Activated CD4-positive, alpha-beta T cell treated with anti-CD3 and anti-CD28 coated beads, Interleukin-2, amount 50 U/mL, for 1 hour (primary cell): ENCODE data around the gene PPP1R12B.
"Not testable (repeated sequence)": the region's sequence is repeated elsewhere in the genome, so short reads cannot be mapped to it uniquely, and the experiment has no call there.

Source experiments
- DNase-seq: peaks from one replicate; pipeline ENCODE4 v3.0.0-alpha.2; 2020

The PPP1R12B gene

GRCh38 chr1:202565890-202566602, 217.5 kb downstream of the PPP1R12B start:
- no peak for DNase-seq

DNA sequence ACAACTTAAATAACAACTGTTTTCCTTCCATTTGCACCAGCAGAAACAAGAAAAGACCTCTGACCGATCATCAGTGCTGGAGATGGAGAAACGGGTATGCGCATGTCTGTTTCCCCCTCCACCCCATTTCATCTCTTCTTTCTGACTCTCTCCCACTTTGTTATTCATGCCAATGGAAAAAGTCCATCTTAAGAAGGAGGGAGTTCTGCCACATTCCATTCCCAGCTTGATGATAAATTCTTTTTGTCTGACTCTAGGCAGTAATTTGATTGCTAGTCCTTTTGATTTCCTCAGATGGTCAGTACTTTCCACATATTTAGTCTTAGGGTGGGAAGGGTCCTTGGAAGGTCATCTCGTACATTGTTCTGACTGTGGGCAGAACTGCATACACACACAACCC, 219.2 kb downstream of the PPP1R12B start:
- DNase-seq = no peak

DNA sequence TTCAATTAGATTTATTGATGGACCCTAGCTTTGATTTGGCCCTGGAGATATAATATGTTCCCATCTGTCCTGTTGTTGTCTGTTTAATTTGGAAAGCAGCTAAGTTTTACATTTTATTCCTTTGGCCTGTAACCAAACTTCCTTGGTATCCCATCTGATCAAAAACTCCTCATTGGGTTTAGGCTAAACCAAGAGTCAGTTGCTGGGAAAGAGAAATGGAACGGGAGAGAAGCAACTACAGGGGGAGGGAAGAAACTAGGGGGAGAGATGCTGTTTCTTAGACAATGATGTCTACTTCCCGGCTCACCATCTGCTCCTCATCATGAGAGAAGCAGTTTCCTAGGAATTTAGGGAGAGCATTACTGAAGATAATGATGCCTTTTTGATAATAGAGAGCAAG, 219.9 kb downstream of the PPP1R12B start:
- no peak for DNase-seq

DNA sequence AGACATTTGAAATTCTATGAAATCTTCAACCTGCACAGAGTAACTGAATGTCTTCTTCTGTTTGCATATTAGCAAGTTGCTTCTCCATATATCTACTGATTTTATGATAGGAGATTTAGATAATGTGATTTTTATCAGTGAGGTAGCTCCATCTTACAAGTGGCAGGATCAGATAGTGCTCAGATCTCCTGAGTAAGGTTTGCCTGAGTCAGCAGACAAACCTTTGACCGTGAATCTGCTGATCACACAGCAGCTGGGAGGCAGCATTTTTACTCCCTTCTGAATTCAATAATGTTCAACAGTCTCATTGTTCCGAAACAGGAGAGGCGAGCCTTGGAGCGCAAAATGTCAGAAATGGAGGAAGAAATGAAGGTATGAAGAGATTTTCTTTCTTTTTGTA, 220.3 kb downstream of the PPP1R12B start:
- no peak for DNase-seq

DNA sequence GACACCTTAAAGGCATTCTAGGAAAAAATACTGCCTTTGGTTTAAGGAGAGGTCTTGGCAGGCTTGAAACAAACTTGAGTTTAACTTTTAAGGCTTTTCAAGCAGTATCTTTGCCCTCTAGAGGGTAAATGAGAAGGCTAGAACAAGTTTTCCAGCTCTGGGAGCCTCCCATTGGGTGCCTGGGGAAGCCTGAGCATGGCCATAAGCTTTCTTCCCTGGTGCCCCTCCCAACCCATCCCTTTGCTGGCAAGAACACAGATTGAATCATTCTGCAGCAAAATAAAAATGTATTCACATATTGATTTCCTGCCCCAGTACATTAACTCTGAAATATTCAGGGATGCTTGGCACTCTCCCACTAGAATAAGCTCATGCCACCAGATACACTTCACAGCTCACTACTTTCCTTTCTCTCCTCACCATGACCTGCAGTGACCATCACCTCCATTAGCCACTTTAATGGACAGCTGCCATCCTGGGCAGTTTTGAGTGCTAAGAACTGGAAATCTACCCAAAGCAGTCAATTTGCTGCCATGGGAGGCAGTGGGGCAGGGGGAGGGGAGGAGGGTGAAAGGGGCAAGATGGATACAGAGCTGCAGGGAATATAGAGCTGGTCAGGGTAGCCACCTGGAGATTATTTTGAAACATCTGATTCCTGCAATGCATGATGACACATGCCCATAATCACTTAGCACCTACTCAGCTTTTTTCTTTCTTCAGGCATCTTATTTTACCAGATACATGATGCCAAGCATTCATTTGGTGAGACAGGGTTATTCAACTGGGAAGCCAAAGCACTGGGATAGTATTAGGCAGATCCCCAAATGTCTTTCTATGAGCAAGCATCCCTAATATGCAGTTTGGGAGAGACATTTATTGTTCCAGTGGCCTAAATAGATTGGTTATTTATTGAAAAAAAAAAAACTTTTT, 221.2 kb downstream of the PPP1R12B start:
- DNase-seq = no peak

DNA sequence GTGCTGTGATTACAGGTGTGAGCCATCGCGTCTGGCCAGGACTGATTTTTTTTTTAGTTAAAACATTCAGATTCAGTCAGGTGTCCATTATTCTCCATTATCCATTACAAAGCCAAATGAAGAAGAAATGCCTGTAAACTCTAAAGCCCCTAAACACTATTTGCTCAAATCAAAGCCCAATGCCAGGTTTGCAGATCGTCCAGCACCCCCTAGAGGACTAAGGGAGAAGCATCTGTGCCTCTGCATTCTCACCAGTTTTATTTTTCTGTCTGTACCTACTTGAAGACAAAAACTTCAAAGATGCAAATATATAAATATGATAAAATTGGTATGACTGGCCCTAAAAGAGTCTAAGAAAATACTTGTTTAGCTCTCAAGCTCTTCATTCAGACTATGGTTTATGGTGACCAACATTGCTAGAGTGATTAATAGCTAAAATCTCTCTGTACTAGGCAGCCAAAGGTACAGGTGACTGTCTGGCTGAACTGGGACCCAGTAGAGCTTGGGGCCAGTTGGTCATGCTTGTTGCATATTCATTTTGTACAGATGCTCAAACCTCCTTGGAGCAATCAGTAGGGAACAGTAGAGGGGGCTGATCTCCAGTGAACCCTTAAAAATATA, 223.3 kb downstream of the PPP1R12B start:
- DNase-seq = no peak

- DNase-seq = no peak
Observed at GRCh38 chr1:202572867-202573266, 224.4 kb downstream of the PPP1R12B start.

GRCh38 chr1:202575918-202576653, 227.6 kb downstream of the PPP1R12B start:
- no peak for DNase-seq

DNA sequence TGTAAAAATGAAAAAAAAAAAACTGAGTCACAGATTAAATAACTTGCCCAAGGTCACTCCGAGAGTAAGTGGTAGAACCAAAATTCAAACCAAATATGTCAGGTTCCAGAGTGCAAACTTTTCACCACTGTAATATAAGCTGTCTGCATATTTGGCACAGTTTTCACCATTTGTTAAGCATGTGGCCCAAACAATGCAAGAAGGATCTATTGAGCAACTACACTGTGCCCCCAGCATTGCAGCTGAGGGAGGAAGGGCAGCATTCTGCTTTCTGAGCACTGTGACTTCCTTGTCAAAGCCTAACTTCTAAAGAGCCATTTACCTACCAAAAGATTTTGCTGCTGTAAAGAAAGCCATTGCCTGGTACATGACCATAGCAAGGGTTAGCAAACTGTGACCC, 228.3 kb downstream of the PPP1R12B start:
- no peak for DNase-seq

DNA sequence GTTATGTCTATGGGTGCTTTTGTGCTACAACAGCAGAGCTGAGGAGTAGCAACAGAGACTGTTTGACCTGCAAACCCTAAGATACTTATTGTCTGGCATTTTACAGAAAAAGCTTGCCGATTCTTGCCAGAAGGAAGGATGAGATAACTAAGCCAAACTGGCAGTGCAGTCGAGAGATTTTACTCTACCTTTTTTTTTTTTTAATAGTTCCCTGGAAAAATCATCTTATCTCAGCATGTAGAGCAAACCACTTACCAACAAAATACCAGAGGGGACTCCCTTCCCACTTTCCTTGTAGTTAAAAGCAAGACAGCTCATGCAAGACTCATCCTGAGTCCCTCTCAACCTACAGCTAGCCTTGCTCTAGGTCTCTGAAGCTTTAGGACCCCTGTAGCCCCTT, 228.9 kb downstream of the PPP1R12B start:
- no peak for DNase-seq

- DNase-seq = no peak
Observed at GRCh38 chr1:202578001-202578504, 229.6 kb downstream of the PPP1R12B start.

DNA sequence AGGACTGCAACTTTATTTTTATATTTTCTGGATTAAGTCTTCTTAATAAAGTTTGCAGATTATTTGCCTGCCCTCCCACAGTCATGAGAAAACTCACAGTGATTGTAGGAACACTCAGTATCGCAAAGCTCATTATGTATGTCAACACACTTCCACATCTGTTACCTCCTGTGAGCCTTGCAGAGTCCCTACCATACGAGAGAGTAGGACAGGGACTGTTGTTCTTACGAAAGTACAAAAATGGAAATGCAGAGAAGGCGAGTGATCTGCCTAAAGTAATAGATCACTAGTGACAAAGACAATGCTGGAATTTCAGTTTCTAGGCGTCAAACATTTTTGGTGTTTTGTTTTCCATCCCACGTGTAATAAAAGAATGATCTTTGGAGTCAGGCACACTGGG, 230.1 kb downstream of the PPP1R12B start:
- DNase-seq = no peak

DNA sequence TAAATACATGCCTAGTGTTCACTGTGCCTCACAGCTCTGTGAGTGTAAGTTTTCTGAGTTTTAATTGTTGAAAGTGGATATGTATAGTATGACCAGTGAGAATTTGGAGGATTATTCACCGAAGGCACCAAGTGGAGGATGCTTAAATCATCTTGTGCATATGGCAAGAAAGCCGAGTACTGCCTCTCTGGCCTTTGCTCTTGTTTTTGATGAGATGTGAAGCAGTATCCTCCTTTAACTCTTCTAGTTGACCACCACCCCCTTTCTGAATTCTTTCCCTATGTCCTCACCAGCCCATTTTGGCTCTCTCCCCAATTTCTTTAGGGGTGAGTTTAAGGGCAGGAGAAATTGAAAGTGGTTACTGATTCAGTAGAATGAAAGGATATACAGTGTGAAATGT, 231.3 kb downstream of the PPP1R12B start:
- no peak for DNase-seq

DNA sequence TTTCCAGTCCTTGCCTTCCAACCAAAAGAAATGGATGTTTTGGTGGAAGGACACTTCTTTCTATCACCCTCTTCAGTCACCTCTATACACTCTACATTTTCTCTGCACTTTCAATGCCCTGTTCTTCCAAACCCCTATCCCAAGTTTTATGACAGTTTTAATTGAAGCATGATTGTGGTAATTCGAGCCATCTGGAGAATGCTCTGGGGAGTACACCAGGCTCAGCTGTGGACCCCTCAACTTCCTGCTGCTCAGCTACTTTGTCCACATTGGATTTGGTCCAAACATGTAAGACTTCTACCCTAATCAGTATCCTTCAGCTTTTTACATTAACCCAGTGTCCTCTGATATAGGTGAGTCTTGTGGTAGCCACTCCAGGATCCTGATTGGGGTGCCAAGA, 232.1 kb downstream of the PPP1R12B start:
- DNase-seq = no peak

DNA sequence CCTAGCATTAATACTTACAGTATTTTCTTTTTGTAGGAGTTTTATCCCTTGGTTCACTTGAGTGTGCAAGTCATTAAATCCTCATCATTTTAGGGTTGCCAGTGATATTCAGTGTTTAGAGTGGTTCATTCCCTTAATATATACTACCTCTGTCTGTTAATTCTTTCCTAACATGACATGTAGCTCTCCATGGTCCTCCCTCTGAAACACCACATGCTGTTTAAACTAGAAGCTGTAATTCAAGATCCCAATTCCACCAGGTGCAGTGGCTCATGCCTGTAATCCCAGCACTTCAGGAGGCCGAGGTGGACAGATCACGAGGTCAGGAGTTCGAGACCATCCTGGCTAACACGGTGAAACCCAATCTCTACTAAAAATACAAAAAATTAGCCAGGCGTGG, 233.9 kb downstream of the PPP1R12B start:
- not testable (repeated sequence) for DNase-seq

DNA sequence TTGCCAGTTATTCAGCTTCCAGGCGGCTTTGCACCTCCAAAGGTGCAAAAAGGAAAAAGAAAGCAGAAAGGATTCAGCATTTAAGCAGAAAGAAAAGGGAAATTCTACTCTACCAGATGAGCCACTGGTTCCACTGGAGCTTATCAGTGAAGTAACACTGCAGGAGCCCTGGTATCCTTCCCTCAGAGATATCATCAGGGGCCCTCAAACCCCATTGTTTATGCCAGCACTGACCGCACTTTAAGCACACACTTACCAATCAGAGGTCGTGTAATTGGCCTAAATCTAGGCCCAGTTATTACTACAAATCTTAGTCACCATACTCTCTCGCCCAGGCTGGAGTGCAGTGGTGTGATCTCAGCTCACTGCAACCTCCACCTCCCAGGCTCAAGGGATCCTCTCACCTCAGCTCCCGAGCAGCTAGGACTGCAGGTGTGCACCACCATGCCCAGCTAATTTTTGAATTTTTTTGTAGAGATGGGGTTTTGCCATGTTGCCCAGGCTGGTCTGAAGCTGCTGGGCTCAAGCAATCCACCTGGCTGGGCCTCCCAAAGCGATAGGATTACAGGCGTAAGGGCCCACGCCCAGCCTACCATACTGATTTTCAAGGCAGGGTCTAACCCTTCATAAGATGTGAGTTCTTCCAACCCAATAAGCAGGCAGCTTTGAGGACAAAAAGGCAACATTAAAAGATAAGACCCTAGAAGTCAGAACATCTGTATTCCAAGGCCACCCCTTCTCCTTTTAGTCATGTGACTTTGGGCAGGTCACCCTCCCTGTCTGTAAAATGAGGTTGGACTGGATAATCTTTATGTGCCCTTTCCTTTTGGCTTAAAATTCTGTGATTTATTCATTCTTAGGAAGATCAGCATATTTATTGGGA, 236.4 kb downstream of the PPP1R12B start:
- DNase-seq = no peak

GRCh38 chr1:202585590-202585933, 237.1 kb downstream of the PPP1R12B start:
- no peak for DNase-seq

- no peak for DNase-seq
Observed at GRCh38 chr1:202586018-202586821, 237.7 kb downstream of the PPP1R12B start.

DNA sequence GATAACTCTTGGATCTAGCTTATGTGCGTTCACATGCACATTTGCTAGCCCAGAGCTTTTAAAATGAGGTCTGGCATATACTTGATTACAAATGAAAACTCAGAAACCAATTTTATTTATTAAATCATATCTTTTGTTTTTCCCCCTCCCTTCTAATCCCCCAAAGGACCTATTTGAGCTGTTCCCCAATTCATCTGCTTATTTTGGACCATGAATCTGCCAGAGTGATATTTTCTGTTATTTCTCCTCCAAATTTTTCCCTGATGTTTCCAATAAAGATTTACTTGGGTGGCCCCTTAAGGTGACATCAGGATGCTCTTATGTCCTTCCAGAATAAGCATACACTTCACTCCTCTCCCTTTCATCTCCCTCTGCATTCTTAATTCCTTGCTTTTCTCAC, 238.4 kb downstream of the PPP1R12B start:
- DNase-seq = no peak

GRCh38 chr1:202587859-202588485, 239.5 kb downstream of the PPP1R12B start:
- no peak for DNase-seq
